GM23338 (cell line): ENCODE data around the gene C2CD4A.

Experiments
- CREB1 ChIP-seq: fragments of 250-450 bp; sonication (Bioruptor Pico); IDR thresholded peaks from 2 replicates; pipeline ENCODE4 v1.5.0; 2020; ENCODE audit warnings: low read depth, mild to moderate bottlenecking, moderate library complexity
- EZH2 ChIP-seq: fragments of 200-600 bp; sonication (generic); IDR thresholded peaks from one replicate; pipeline ENCODE4 v1.8.0; 2017; ENCODE audit warnings: antibody characterized with exemption, mild to moderate bottlenecking, low read depth; ENCODE audit not compliant: unreplicated experiment
- EZH2phosphoT487 ChIP-seq: fragments of 200-600 bp; sonication (generic); IDR thresholded peaks from one replicate; pipeline ENCODE4 v1.8.1; 2018; ENCODE audit warnings: antibody characterized with exemption; ENCODE audit not compliant: unreplicated experiment
- JUNB ChIP-seq: IDR thresholded peaks from one replicate; pipeline ENCODE4 v1.6.1; 2016; ENCODE audit warnings: antibody characterized with exemption; ENCODE audit not compliant: unreplicated experiment
- NANOG ChIP-seq: IDR thresholded peaks from 2 replicates; pipeline ENCODE4 v1.6.1; 2016; ENCODE audit warnings: antibody characterized with exemption, borderline replicate concordance
- POLR2AphosphoS5 ChIP-seq: IDR thresholded peaks from 2 replicates; pipeline ENCODE4 v1.6.1; 2016; ENCODE audit warnings: antibody characterized with exemption, low read depth
- STAT1 ChIP-seq: IDR thresholded peaks from one replicate; pipeline ENCODE4 v1.6.1; 2016; ENCODE audit warnings: antibody characterized with exemption; ENCODE audit not compliant: unreplicated experiment
- ZNF114 ChIP-seq: fragments of 250-450 bp; sonication (Bioruptor Pico); IDR thresholded peaks from 2 replicates; pipeline ENCODE4 v1.5.0; 2020; ENCODE audit warnings: mild to moderate bottlenecking, moderate library complexity
- ZNF331 ChIP-seq: fragments of 250-450 bp; sonication (Bioruptor Pico); IDR thresholded peaks from 2 replicates; pipeline ENCODE4 v1.5.0; 2020; ENCODE audit warnings: low read depth, mild to moderate bottlenecking, moderate library complexity
- TF ChIP-seq, protein P1 (sequence below), 2 experiments: fragments of 200-600 bp in 1 of 2; sonication (generic) in 1 of 2; conservative IDR thresholded peaks; 2 replicates each; pipeline versions ENCODE4 v1.5.1 to v1.6.1; 2016 to 2017; ENCODE audit warnings: antibody characterized with exemption in 2 of 2, low read depth in 2 of 2, mild to moderate bottlenecking in 2 of 2, moderate library complexity in 1 of 2
- TF ChIP-seq, protein P2 (sequence below): IDR thresholded peaks from one replicate; pipeline ENCODE4 v1.6.1; 2018; ENCODE audit warnings: antibody characterized with exemption; ENCODE audit not compliant: unreplicated experiment
- TF ChIP-seq, protein P3 (sequence below): IDR thresholded peaks from 2 replicates; pipeline ENCODE4 v1.6.1; 2016; ENCODE audit warnings: antibody characterized with exemption
- TF ChIP-seq, protein P4 (sequence below): fragments of 250-450 bp; sonication (Bioruptor Pico); IDR thresholded peaks from 2 replicates; pipeline ENCODE4 v1.5.0; 2020; ENCODE audit warnings: mild to moderate bottlenecking, moderate library complexity

DNA sequence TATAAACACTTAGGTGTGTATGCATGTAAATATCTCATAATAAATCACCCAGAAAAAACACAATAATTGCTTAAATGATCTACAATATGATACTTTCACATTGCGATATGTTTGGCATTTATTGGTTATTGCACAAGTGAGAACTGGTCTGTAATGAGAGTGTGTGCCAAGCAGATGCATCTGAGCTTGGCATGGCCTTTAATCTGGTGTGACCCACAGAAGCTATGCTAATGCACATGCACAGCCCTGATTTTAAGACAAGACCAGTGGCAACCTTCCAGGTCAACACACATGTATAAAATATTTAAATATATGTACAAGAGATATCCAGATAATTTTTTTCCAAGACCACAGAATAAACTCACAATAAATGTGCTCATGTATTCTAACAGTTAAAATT, 42.7 kb downstream of the C2CD4A start:
- TF ChIP-seq, protein P1, sequence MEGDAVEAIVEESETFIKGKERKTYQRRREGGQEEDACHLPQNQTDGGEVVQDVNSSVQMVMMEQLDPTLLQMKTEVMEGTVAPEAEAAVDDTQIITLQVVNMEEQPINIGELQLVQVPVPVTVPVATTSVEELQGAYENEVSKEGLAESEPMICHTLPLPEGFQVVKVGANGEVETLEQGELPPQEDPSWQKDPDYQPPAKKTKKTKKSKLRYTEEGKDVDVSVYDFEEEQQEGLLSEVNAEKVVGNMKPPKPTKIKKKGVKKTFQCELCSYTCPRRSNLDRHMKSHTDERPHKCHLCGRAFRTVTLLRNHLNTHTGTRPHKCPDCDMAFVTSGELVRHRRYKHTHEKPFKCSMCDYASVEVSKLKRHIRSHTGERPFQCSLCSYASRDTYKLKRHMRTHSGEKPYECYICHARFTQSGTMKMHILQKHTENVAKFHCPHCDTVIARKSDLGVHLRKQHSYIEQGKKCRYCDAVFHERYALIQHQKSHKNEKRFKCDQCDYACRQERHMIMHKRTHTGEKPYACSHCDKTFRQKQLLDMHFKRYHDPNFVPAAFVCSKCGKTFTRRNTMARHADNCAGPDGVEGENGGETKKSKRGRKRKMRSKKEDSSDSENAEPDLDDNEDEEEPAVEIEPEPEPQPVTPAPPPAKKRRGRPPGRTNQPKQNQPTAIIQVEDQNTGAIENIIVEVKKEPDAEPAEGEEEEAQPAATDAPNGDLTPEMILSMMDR (conservative IDR thresholded peaks at IDR 0.05; ENCODE audit: low read depth in 2 of 2) = no peak
- TF ChIP-seq EZH2phosphoT487 (no peak), ZNF331 (no peak), CREB1 (no peak), EZH2 (no peak), POLR2AphosphoS5 (no peak), JUNB (no peak), ZNF114 (no peak), NANOG (no peak), STAT1 (no peak)
- TF ChIP-seq, protein P2, sequence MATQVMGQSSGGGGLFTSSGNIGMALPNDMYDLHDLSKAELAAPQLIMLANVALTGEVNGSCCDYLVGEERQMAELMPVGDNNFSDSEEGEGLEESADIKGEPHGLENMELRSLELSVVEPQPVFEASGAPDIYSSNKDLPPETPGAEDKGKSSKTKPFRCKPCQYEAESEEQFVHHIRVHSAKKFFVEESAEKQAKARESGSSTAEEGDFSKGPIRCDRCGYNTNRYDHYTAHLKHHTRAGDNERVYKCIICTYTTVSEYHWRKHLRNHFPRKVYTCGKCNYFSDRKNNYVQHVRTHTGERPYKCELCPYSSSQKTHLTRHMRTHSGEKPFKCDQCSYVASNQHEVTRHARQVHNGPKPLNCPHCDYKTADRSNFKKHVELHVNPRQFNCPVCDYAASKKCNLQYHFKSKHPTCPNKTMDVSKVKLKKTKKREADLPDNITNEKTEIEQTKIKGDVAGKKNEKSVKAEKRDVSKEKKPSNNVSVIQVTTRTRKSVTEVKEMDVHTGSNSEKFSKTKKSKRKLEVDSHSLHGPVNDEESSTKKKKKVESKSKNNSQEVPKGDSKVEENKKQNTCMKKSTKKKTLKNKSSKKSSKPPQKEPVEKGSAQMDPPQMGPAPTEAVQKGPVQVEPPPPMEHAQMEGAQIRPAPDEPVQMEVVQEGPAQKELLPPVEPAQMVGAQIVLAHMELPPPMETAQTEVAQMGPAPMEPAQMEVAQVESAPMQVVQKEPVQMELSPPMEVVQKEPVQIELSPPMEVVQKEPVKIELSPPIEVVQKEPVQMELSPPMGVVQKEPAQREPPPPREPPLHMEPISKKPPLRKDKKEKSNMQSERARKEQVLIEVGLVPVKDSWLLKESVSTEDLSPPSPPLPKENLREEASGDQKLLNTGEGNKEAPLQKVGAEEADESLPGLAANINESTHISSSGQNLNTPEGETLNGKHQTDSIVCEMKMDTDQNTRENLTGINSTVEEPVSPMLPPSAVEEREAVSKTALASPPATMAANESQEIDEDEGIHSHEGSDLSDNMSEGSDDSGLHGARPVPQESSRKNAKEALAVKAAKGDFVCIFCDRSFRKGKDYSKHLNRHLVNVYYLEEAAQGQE = no peak
- TF ChIP-seq, protein P3, sequence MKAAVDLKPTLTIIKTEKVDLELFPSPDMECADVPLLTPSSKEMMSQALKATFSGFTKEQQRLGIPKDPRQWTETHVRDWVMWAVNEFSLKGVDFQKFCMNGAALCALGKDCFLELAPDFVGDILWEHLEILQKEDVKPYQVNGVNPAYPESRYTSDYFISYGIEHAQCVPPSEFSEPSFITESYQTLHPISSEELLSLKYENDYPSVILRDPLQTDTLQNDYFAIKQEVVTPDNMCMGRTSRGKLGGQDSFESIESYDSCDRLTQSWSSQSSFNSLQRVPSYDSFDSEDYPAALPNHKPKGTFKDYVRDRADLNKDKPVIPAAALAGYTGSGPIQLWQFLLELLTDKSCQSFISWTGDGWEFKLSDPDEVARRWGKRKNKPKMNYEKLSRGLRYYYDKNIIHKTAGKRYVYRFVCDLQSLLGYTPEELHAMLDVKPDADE = no peak
- TF ChIP-seq, protein P4, sequence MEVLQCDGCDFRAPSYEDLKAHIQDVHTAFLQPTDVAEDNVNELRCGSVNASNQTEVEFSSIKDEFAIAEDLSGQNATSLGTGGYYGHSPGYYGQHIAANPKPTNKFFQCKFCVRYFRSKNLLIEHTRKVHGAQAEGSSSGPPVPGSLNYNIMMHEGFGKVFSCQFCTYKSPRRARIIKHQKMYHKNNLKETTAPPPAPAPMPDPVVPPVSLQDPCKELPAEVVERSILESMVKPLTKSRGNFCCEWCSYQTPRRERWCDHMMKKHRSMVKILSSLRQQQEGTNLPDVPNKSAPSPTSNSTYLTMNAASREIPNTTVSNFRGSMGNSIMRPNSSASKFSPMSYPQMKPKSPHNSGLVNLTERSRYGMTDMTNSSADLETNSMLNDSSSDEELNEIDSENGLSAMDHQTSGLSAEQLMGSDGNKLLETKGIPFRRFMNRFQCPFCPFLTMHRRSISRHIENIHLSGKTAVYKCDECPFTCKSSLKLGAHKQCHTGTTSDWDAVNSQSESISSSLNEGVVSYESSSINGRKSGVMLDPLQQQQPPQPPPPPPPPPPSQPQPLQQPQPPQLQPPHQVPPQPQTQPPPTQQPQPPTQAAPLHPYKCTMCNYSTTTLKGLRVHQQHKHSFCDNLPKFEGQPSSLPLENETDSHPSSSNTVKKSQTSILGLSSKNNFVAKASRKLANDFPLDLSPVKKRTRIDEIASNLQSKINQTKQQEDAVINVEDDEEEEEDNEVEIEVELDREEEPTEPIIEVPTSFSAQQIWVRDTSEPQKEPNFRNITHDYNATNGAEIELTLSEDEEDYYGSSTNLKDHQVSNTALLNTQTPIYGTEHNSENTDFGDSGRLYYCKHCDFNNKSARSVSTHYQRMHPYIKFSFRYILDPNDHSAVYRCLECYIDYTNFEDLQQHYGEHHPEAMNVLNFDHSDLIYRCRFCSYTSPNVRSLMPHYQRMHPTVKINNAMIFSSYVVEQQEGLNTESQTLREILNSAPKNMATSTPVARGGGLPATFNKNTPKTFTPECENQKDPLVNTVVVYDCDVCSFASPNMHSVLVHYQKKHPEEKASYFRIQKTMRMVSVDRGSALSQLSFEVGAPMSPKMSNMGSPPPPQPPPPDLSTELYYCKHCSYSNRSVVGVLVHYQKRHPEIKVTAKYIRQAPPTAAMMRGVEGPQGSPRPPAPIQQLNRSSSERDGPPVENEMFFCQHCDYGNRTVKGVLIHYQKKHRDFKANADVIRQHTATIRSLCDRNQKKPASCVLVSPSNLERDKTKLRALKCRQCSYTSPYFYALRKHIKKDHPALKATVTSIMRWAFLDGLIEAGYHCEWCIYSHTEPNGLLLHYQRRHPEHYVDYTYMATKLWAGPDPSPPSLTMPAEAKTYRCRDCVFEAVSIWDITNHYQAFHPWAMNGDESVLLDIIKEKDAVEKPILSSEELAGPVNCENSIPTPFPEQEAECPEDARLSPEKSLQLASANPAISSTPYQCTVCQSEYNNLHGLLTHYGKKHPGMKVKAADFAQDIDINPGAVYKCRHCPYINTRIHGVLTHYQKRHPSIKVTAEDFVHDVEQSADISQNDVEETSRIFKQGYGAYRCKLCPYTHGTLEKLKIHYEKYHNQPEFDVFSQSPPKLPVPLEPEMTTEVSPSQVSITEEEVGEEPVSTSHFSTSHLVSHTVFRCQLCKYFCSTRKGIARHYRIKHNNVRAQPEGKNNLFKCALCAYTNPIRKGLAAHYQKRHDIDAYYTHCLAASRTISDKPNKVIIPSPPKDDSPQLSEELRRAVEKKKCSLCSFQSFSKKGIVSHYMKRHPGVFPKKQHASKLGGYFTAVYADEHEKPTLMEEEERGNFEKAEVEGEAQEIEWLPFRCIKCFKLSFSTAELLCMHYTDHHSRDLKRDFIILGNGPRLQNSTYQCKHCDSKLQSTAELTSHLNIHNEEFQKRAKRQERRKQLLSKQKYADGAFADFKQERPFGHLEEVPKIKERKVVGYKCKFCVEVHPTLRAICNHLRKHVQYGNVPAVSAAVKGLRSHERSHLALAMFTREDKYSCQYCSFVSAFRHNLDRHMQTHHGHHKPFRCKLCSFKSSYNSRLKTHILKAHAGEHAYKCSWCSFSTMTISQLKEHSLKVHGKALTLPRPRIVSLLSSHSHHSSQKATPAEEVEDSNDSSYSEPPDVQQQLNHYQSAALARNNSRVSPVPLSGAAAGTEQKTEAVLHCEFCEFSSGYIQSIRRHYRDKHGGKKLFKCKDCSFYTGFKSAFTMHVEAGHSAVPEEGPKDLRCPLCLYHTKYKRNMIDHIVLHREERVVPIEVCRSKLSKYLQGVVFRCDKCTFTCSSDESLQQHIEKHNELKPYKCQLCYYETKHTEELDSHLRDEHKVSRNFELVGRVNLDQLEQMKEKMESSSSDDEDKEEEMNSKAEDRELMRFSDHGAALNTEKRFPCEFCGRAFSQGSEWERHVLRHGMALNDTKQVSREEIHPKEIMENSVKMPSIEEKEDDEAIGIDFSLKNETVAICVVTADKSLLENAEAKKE (CRISPR knock-in tag) = no peak
